ENCODE data around the gene DICER1.
A peak's percentile ranks its signal among the peaks of the same experiment; 100 is the strongest.

- TF ChIP-seq CTCF (IDR thresholded peaks at IDR 0.05; ENCODE audit: poor library complexity, severe bottlenecking) (no peak), POLR2AphosphoS5 (IDR thresholded peaks at IDR 0.05) (no peak), TAF1 (IDR thresholded peaks at IDR 0.05; ENCODE audit: low read depth) (no peak), MXI1 (conservative IDR thresholded peaks at IDR 0.05; ENCODE audit: poor library complexity, severe bottlenecking) (peak; percentile 51), EP300 (conservative IDR thresholded peaks at IDR 0.05; ENCODE audit: poor library complexity, severe bottlenecking) (no peak), RAD21 (conservative IDR thresholded peaks at IDR 0.05) (no peak)
These were observed 342 bp downstream of the DICER1 start for GRCh38 chr14:95157048-95157326.

Data from neural cell (in vitro differentiated cells).